Colonic mucosa (tissue), 4 donors: ENCODE data around the gene CLTCL1. TPM values are rescaled to one million over a fixed set of nuclear protein-coding genes. Genes with fewer than 3 reads are reported as not detected.

Experiments used
- DNase-seq: peaks from one replicate; pipeline ENCODE4 v3.0.0-alpha.2; 2020
- H3K27ac ChIP-seq: fragments of 200-600 bp; one replicate; pipeline ENCODE4 v1.8.0; 2021
- H3K27me3 ChIP-seq: fragments of 200-600 bp; one replicate; pipeline ENCODE4 v1.8.0; 2021
- H3K36me3 ChIP-seq: fragments of 200-600 bp; one replicate; pipeline ENCODE4 v1.8.0; 2021
- H3K4me1 ChIP-seq: fragments of 200-600 bp; one replicate; pipeline ENCODE4 v1.8.0; 2021; ENCODE audit warnings: mild to moderate bottlenecking
- H3K4me3 ChIP-seq: fragments of 200-600 bp; one replicate; pipeline ENCODE4 v1.8.0; 2021
- H3K9ac ChIP-seq, 2 donors: one replicate each; pipeline ENCODE4 v1.7.0; 2013; ENCODE audit warnings: control low read depth in 2 of 2, low read depth in 2 of 2, low read length in 2 of 2
- H3K9me3 ChIP-seq: fragments of 200-600 bp; one replicate; pipeline ENCODE4 v1.8.0; 2021
- intact Hi-C: fragments of 100-400 bp; cut with DNase I; formaldehyde crosslinking; loops from one replicate; pipeline ENCODE4 v1.14.1; 2022
- total RNA-seq, 2 donors: library from RNA; stranded (reverse); fragmentation: NEBNext Ultra II Directional in 1 of 2; extraction: Animal tissue kit (Norgen Biotek cat#: 25700) in 1 of 2; gene quantifications; one replicate each; pipeline ENCODE4 v1.2.1, GENCODE V29; 2021
- TF ChIP-seq, protein P1 (sequence below): fragments of 200-600 bp; IDR thresholded peaks from one replicate; pipeline ENCODE4 v1.8.0; 2022; ENCODE audit warnings: antibody characterized with exemption, mild to moderate bottlenecking
- donor health status: healthy.
- donor health status: DM: no; HTN: no; CAD: no.
- donor health status: DM: no; HTN: no; CAD: no.

The CLTCL1 gene
- total RNA-seq, 2 donors from 2014 or later, result 3.4 to 3.5 TPM

DNA sequence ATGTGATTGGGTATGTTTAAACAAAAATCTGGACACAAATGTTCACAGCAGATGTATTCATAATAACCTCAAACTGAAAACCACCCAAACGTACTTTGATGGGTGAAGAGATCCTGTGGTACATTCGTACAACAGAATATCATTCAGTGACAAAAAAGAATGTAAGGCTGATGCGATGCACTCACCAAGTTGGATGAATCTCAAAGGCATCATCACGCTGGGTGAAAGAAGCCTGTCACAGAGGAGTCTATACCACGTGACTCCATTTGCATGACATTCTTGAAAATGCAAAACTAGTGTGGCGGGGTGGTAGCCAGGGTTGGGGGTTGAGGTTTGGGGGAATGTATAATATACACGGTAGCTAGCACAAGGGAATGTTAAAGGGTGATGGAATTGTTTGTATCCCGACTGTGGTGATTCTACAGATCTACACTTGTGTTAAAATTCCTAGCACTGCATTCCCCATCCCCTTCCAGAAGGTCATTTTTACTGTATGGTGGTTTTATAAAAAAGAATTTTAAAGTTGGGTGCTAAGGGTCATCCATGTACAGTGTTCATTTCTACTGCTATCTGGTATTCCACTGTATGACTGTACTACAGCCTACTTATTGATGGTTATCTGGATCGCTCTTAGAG is 78.0 kb downstream of the CLTCL1 start:
- no peak overlapping the region for H3K4me3 ChIP-seq
- H3K36me3 ChIP-seq, result no peaks in the 10 kb centered on the region
- H3K9ac ChIP-seq, result no peak overlapping the region
- no peaks in the 10 kb centered on the region for H3K27me3 ChIP-seq
- DNase-seq, result no peak
- intact Hi-C loops, result no loop called here
- TF ChIP-seq, protein P1, sequence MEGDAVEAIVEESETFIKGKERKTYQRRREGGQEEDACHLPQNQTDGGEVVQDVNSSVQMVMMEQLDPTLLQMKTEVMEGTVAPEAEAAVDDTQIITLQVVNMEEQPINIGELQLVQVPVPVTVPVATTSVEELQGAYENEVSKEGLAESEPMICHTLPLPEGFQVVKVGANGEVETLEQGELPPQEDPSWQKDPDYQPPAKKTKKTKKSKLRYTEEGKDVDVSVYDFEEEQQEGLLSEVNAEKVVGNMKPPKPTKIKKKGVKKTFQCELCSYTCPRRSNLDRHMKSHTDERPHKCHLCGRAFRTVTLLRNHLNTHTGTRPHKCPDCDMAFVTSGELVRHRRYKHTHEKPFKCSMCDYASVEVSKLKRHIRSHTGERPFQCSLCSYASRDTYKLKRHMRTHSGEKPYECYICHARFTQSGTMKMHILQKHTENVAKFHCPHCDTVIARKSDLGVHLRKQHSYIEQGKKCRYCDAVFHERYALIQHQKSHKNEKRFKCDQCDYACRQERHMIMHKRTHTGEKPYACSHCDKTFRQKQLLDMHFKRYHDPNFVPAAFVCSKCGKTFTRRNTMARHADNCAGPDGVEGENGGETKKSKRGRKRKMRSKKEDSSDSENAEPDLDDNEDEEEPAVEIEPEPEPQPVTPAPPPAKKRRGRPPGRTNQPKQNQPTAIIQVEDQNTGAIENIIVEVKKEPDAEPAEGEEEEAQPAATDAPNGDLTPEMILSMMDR, result no peak
- no peaks in the 10 kb centered on the region for H3K9me3 ChIP-seq
- H3K27ac ChIP-seq, result no peak overlapping the region
- no peaks in the 10 kb centered on the region for H3K4me1 ChIP-seq

DNA sequence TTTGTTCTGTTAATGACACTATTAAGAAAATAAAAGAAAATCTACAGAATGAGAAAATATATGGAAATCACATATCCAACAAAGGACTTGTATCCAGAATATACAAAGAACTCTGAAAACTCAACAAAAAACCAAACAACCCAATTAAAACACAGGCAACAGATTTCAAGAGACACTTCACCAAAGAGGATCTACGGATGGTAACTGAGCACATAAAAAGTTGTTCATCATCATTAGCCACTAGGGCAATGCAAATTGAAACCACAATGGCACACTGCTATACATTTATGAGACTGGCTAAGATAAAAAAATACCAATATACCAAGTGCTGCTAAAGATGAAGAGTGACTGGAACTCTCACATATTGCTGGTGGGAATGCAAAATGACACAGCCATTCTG is 78.5 kb downstream of the CLTCL1 start:
- TF ChIP-seq, protein P1, result no peak
- Histone ChIP-seq H3K27me3 (no peaks in the 10 kb centered on the region), H3K4me1 (no peaks in the 10 kb centered on the region), H3K9me3 (no peaks in the 10 kb centered on the region), H3K27ac (no peak overlapping the region), H3K36me3 (no peaks in the 10 kb centered on the region), H3K9ac (no peak overlapping the region), H3K4me3 (no peak overlapping the region)
- intact Hi-C loops, result no loop called here
- DNase-seq, result no peak

DNA sequence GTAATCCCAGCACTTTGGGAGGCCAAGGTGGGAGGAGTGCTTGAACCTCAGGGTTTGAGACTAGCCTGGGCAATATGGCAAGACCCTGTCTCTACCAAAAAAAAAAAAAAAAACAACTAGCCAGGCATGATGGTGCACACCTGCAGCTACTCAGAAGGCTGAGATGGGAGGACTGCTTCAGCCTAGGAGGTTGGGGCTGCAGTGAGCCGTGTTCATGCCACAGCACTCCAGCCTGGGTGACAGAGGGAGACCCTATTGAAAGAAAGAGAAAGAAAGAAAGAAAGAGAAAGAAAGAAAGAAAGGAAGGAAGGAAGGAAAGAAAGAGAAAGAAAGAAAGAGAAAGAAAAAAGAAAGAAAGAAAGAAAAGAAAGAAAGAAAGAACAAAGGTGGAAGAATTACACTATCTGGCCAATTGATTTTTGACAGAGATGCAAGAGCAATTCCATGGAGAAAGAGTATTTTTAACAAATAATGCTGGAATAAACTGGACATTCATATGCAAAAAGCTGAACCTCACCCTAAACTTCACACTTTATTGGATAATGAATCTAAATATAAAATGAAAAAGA is 79.1 kb downstream of the CLTCL1 start:
- Histone ChIP-seq H3K9me3 (no peaks in the 10 kb centered on the region), H3K27me3 (no peaks in the 10 kb centered on the region), H3K27ac (no peak overlapping the region), H3K4me1 (no peaks in the 10 kb centered on the region), H3K36me3 (no peaks in the 10 kb centered on the region), H3K4me3 (no peak overlapping the region), H3K9ac (no peak overlapping the region)
- intact Hi-C loops, result no loop called here
- TF ChIP-seq, protein P1, result no peak
- DNase-seq, result no peak

DNA sequence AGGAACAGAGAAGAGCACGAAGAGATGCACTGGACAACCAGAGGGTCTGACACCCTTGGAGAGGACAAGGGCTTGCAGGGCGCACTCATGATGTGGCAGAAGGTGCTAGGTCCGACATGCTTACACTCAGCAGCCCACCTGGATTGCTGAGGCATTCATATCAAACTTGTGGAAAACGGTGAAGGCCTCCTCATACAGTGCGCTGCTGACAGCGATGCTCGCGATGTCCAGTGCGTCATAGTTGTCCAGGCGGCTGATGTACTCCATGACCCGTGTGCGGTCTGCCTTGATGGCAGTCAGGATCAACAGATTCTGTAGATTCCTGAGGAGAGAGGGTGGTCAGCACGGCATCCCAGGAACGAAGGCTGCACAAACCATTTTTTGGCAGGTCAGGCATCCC is 81.3 kb downstream of the CLTCL1 start:
- H3K4me1 ChIP-seq, result no peaks in the 10 kb centered on the region
- no peaks in the 10 kb centered on the region for H3K9me3 ChIP-seq
- no peak overlapping the region for H3K27ac ChIP-seq
- intact Hi-C loops, result no loop called here
- H3K36me3 ChIP-seq, result no peaks in the 10 kb centered on the region
- no peaks in the 10 kb centered on the region for H3K27me3 ChIP-seq
- TF ChIP-seq, protein P1, result no peak
- no peak for DNase-seq
- no peak overlapping the region for H3K4me3 ChIP-seq
- no peak overlapping the region for H3K9ac ChIP-seq

DNA sequence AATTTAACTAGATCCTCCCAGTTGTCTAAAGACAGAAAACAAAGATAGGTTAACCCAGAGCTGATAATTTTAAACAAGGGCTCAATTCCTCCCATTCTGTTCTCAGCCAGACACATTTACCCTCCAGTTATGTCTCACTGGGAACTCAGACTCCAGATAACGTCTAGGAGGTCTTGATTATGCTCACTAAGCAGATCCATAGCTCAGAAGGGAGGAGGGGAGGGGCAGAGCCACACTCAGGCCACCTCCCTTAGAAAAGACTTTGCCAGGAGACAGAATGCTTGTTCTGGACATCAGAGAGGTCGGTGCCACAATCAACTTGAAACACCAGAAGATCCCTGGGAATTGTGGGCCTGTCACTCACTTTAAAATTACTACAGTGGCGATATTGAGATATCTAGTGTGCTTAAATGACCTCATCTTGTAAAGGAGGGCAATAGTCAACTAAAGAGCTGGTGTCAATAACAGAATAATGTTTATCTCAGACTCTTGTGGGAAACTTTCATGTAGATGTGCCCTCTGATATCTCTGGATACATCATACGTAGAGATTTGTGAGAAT is 83.2 kb downstream of the CLTCL1 start:
- intact Hi-C loops, result no loop called here

More for the DNA sequence above, 83.2 kb downstream of the CLTCL1 start:
- Histone ChIP-seq H3K4me3 (no peak overlapping the region), H3K9me3 (no peaks in the 10 kb centered on the region), H3K27ac (no peak overlapping the region), H3K9ac (peak overlapping the region in 1 of 2 donors; percentile 12), H3K36me3 (no peaks in the 10 kb centered on the region), H3K27me3 (no peaks in the 10 kb centered on the region), H3K4me1 (no peaks in the 10 kb centered on the region)
- no peak for DNase-seq
- TF ChIP-seq, protein P1, result no peak
